ENCODE measurements around the gene IQCB1.
A peak's percentile ranks its signal among the peaks of the same experiment; 100 is the strongest.
"Not testable (repeated sequence)": the region's sequence is repeated elsewhere in the genome, so short reads cannot be mapped to it uniquely, and the experiment has no call there.

IQCB1 gene

DNA sequence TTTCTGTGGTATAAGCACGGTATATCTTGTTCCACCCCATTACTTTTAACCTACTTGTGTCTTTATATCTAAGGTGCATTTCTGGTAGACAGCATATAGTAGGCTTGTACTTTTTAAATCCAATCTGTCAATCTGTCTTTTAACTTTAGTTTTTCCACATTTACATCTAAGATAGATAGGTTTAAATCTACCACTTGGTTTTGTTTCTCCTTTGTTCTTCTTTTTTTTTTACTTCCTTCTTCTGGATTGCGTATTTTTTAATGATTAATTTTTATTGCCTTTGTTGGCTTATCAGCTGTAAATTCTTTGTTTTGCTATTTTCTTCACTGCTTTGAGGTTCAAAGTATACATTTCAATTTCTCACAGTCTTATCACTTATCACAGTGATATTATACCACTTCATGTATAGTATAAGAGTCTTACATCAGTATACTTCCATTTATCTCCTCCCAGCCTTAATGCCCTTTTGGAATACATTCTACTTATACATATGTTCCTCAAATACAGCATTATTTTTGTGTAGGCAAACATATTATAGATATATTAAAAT is 31.0 kb downstream of the IQCB1 start:
- no peak for DNase-seq (ENCODE audit: low read depth)

DNA sequence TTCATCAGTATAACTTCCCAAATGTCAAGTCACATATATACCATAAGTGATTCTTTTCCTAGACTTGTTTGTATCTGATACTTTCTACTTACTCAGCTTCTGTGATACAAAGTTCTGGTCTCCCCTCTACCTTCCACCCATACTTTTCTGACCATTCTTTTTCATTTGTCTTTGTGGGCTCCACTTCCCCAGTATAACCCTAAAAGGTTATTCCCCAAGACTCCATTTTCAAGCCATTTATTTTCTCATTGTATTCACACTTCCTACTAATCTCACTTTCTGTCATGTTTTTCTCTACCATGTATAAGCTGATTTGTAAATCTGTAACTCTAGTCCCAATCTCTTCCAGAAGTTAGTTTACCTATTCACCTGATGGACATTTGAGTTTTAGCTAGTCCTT is 34.0 kb downstream of the IQCB1 start:
- DNase-seq (ENCODE audit: low read depth): no peak

DNA sequence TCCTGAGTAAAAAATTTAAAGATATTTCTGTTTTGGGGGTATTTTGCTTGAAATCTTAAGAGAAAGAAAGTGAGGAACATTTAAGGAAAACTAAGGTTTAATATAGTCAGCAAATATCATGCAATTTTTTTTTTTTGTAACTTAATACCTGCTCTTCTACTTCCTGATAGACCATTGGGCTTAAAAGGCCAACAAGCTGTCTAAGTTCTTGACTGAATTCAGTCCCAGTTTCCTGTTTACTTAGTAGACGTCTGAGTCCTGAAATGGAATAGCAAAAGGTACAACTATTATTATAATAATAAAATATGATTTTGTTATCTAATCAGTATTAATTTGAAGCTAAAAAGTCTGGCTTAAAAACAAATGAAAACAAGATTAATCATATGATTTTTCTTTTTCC is 37.9 kb downstream of the IQCB1 start:
- no peak for DNase-seq (ENCODE audit: low read depth)

GRCh38 chr3:121794264-121794983 is 40.4 kb downstream of the IQCB1 start:
- no peak for DNase-seq (ENCODE audit: low read depth)

DNA sequence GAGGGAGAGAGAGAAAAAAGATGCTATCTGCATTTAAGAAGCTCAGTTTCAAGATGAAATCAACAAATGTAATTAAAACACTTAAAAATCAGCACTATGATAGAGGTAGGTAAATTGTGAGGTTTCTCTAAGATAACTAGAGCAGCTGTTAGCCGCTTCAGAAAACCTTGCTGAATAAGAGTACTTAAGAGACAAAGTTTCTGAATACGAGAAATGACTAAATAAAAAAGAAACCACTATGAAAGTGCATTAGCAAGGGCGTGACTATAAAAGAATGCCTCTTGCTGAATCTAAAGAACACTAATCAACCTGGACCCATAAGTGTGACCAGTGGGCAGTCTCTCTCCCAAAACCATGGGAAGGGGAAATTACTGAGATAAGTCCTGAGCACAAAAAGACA is 41.8 kb downstream of the IQCB1 start:
- DNase-seq (ENCODE audit: low read depth): no peak

- DNase-seq (ENCODE audit: low read depth): no peak
These were observed 48.4 kb downstream of the IQCB1 start for GRCh38 chr3:121786485-121786884.

GRCh38 chr3:121782784-121783183 is 52.1 kb downstream of the IQCB1 start:
- not testable (repeated sequence) for DNase-seq (ENCODE audit: low read depth)

- no peak for DNase-seq (ENCODE audit: low read depth)
These were observed 53.2 kb downstream of the IQCB1 start for GRCh38 chr3:121781611-121782010.

DNA sequence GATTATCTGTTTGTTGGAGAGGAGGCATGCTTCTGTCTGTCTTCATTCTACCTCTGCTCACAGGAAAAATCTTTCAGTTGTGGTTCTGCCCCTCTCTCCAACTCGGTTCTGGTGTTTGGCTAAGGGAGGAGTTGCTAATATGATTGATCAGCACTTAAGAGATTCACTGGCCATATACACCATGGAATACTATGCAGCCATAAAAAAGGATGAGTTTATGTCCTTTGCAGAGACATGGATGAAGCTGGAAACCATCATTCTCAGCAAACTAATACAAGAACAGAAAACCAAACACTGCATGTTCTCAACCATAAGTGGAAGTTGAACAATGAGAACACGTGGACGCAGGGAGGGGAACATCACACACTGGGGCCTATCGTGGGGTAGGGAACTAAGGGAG is 59.8 kb downstream of the IQCB1 start:
- DNase-seq (ENCODE audit: low read depth): not testable (repeated sequence)

- DNase-seq (ENCODE audit: low read depth): no peak
These were observed 65.6 kb downstream of the IQCB1 start for GRCh38 chr3:121769246-121769645.

- no peak for DNase-seq (ENCODE audit: low read depth)
These were observed 66.4 kb downstream of the IQCB1 start for GRCh38 chr3:121768452-121768851.

- no peak for DNase-seq (ENCODE audit: low read depth)
These were observed 75.2 kb downstream of the IQCB1 start for GRCh38 chr3:121759541-121760202.

DNA sequence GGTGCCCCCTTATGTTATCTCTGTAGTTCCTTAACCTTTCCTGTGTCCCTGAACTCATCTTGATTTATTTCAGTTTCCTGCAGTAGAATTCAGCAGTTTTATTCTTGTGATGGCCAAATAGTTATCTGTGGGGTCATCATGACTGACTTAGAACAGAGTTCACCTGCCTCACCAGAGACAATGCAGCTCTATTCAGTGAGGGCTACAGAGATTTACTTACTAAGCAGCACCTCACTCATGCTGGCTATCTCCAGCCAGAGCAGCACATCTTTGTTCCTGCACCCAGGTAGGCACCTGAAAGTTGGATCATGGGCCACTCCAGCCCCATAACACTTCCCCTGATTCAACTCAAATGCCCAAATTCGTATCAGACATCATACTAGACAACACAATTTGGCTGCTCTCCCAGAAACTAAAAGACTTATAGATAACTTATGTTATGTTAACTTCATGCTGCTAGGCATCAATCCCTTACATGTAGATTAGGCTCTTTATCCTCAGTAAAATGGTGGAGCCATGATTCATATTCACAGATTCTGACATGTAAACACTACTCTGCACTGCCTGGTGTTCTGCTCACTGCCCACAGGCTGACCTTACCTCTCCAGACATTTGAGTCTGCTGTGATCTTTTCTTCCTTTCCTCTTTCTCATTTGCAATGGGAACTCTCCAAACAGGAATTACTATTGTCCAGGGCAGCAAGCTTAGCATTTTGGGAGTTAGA is 76.0 kb downstream of the IQCB1 start:
- no peak for DNase-seq (ENCODE audit: low read depth)

DNA sequence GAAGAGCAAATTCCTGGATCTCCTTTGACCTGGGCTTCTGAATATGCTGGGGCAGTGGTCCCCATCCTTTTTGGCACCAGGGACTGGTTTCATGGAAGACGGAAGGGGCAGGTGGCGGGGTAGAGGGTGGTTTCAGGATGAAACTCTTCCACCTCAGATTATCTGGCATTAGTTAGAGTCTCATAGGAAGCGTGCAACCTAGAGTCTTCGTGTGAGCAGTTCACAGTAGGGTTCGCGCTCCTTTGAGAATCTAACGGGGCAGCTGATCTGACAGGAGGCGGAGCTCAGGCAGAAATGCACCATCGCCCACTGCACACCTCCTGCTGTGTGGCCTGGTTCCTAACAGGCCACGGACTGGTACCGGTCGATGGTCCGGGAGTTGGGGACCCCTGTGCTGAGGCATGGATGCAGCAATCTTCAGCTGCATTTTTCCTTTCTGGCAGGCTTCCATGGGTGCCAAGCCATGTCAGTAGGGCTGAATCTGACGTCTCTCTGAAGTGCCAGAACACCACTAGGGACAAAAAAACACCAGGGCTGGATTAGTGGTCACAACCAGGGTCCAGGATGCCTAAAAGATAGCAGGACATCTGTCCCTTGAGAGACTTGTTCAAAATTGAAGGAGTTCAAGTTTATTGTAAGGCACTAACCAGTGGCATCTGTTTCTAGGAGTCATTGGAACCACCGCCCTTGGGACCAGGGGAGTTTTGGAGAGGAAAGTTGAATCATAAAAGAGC is 76.9 kb downstream of the IQCB1 start:
- no peak for DNase-seq (ENCODE audit: low read depth)

GRCh38 chr3:121757087-121757811 is 77.6 kb downstream of the IQCB1 start:
- DNase-seq (ENCODE audit: low read depth): no peak

- DNase-seq (ENCODE audit: low read depth): no peak
These were observed 82.1 kb downstream of the IQCB1 start for GRCh38 chr3:121752772-121753171.

DNA sequence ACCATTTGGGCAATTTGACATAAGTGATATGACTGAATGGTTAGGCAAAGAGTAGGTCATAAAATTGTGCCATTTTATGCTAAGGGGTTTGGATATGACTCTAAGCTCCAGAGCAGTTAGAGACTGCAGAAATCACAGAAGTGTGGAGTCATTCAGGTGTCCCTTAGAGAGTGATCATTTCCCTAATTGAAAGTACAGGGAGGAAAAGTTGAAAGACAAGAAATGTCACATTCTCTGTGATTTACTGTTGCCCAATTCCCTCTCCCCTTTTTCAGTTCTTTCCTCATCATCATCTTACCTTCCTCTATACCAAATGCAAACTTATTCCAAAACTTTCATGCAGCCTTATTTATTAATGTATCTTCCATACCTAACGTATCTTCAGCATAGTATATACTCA is 82.6 kb downstream of the IQCB1 start:
- no peak for DNase-seq (ENCODE audit: low read depth)

DNA sequence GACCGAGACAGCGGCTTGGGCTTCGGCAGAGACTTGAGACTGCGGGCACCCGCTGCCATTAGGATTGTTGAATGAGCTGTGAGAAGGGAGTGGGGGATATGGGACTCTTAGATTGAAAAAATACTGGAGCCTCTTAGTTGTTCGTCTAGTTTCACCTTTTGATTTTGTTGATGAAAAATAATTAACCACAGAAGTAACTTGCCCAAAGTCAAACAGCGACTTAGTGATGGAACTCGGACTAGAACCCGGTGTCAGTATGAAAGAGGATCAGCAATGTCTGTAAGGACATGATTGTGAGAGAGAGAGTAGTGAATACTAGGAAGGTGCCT is 84.8 kb downstream of the IQCB1 start:
- no peak for DNase-seq (ENCODE audit: low read depth)

- peak; percentile 87 for DNase-seq (ENCODE audit: low read depth)
These were observed 85.4 kb downstream of the IQCB1 start, which contains the start of gene GOLGB1 for GRCh38 chr3:121749276-121750086. Gene GOLGB1, minus strand, starts transcription at chr3:121749741. Its CDS starts 18,770 bp downstream, at chr3:121730971.

GRCh38 chr3:121748680-121749275 is 86.1 kb downstream of the IQCB1 start:
- no peak for DNase-seq (ENCODE audit: low read depth)

Data from activated T-helper 9 cell treated with anti-CD3 and anti-CD28 coated beads, Interleukin-2, amount 50 U/mL, for 16 hours (primary cell).